IgD-negative memory B cell (primary cell): Measurements from ENCODE around the gene DISP2. TPM values are rescaled to one million over a fixed set of nuclear protein-coding genes. Genes with fewer than 3 reads are reported as not detected.
A peak's percentile ranks its signal among the peaks of the same experiment; 100 is the strongest.

Experiments used
- H3K27ac Mint-ChIP-seq, 3 donors: one replicate each; pipeline ENCODE4 v1.8.0; 2020 to 2022; ENCODE audit warnings: mild to moderate bottlenecking in 3 of 3, mixed read lengths in 3 of 3, moderate library complexity in 1 of 3
- H3K27me3 Mint-ChIP-seq: one replicate; pipeline ENCODE4 v1.8.0; 2021; ENCODE audit warnings: mixed read lengths
- H3K36me3 Mint-ChIP-seq: one replicate; pipeline ENCODE4 v1.8.0; 2020; ENCODE audit warnings: mild to moderate bottlenecking, mixed read lengths
- H3K4me1 Mint-ChIP-seq, 3 donors: one replicate each; pipeline ENCODE4 v1.8.0; 2020 to 2022; ENCODE audit warnings: mixed read lengths in 3 of 3, mild to moderate bottlenecking in 1 of 3
- H3K4me3 Mint-ChIP-seq, 4 donors: one replicate each; pipeline ENCODE4 v1.8.0; 2020 to 2022; ENCODE audit warnings: mild to moderate bottlenecking in 4 of 4, mixed read lengths in 4 of 4, moderate library complexity in 3 of 4
- H3K9me3 Mint-ChIP-seq, 3 donors: one replicate each; pipeline ENCODE4 v1.8.0; 2020 to 2021; ENCODE audit warnings: mixed read lengths in 3 of 3, mild to moderate bottlenecking in 1 of 3
- polyA plus RNA-seq: library from polyadenylated mRNA; unstranded; fragments of 300-500 nt; fragmentation: Illumina TruSeq; gene quantifications from one replicate; pipeline ENCODE4 v1.2.3, GENCODE V29; 2021

Gene DISP2
- polyA plus RNA-seq, 1 donor from 2014 or later = 0.19 TPM

- peaks cover 1% of the 10 kb centered on the region for H3K36me3 Mint-ChIP-seq
- no peaks in the 10 kb centered on the region for H3K27me3 Mint-ChIP-seq
- H3K27ac Mint-ChIP-seq = no peak overlapping the region
- H3K9me3 Mint-ChIP-seq = no peaks in the 10 kb centered on the region
- H3K4me3 Mint-ChIP-seq = no peak overlapping the region
- peaks cover 0 to 2% (median 0%) of the 10 kb centered on the region in 3 donors for H3K4me1 Mint-ChIP-seq
Observed at GRCh38 chr15:40418126-40418525, 60.1 kb downstream of the DISP2 start.

- Mint-ChIP-seq H3K4me3 (no peak overlapping the region), H3K27me3 (no peaks in the 10 kb centered on the region), H3K9me3 (no peaks in the 10 kb centered on the region), H3K36me3 (peaks cover 1% of the 10 kb centered on the region), H3K27ac (no peak overlapping the region), H3K4me1 (peaks cover 0 to 2% (median 0%) of the 10 kb centered on the region in 3 donors)
Observed at GRCh38 chr15:40420071-40420713, 62.2 kb downstream of the DISP2 start.

GRCh38 chr15:40420793-40421192 lies 62.8 kb downstream of the DISP2 start:
- no peak overlapping the region for H3K4me3 Mint-ChIP-seq
- H3K4me1 Mint-ChIP-seq = peaks cover 0 to 2% (median 0%) of the 10 kb centered on the region in 3 donors
- H3K9me3 Mint-ChIP-seq = no peaks in the 10 kb centered on the region
- H3K36me3 Mint-ChIP-seq = peaks cover 3% of the 10 kb centered on the region
- H3K27ac Mint-ChIP-seq = no peak overlapping the region
- no peaks in the 10 kb centered on the region for H3K27me3 Mint-ChIP-seq

GRCh38 chr15:40421246-40422157 lies 63.5 kb downstream of the DISP2 start:
- H3K27me3 Mint-ChIP-seq = no peaks in the 10 kb centered on the region
- H3K4me1 Mint-ChIP-seq = peaks cover 0 to 2% (median 0%) of the 10 kb centered on the region in 3 donors
- peak overlapping the region in 2 of 3 donors; percentile 5 to 31 for H3K27ac Mint-ChIP-seq
- H3K9me3 Mint-ChIP-seq = no peaks in the 10 kb centered on the region
- peaks cover 3% of the 10 kb centered on the region for H3K36me3 Mint-ChIP-seq
- no peak overlapping the region for H3K4me3 Mint-ChIP-seq

DNA sequence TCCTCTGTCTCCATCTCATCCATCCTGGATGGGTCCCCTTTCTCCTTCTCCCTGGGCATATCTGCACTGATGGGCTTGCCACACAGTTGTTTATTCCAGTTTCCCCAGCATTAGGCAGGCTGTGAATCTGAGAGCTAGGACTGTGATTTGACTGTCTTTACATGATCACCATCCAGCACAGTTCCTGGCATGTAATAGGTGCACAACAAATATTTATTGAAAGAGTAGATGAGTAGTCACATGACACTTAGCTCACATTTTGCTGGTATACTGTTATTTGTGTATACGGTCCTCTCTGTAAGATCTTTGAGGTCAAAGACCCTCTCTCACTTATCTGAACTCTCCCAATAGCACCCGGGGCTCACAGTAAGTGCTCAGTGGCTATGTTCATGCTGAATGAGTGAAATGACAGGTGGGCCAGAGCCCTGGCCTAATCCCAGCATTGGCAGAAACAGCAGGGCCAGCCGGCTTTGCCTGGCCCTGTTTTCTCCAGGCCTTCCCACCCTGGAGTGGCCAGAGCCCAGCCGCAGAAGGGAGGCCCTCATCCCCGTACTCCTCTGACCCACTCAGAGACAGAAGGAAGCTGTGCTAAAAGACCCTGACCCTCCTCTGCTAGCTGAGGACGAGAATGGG lies 66.6 kb downstream of the DISP2 start:
- H3K4me3 Mint-ChIP-seq = no peak overlapping the region
- H3K27ac Mint-ChIP-seq = no peak overlapping the region
- no peaks in the 10 kb centered on the region for H3K4me1 Mint-ChIP-seq
- no peaks in the 10 kb centered on the region for H3K27me3 Mint-ChIP-seq
- H3K36me3 Mint-ChIP-seq = peaks cover 2% of the 10 kb centered on the region
- H3K9me3 Mint-ChIP-seq = no peaks in the 10 kb centered on the region

- H3K27me3 Mint-ChIP-seq = no peaks in the 10 kb centered on the region
- peaks cover 7% of the 10 kb centered on the region for H3K36me3 Mint-ChIP-seq
- H3K4me3 Mint-ChIP-seq = no peak overlapping the region
- H3K4me1 Mint-ChIP-seq = no peaks in the 10 kb centered on the region
- H3K9me3 Mint-ChIP-seq = no peaks in the 10 kb centered on the region
- H3K27ac Mint-ChIP-seq = no peak overlapping the region
Observed at GRCh38 chr15:40425681-40426080, 67.7 kb downstream of the DISP2 start.

- no peaks in the 10 kb centered on the region for H3K27me3 Mint-ChIP-seq
- no peak overlapping the region for H3K27ac Mint-ChIP-seq
- H3K4me3 Mint-ChIP-seq = no peak overlapping the region
- H3K9me3 Mint-ChIP-seq = no peaks in the 10 kb centered on the region
- no peaks in the 10 kb centered on the region for H3K4me1 Mint-ChIP-seq
- H3K36me3 Mint-ChIP-seq = peaks cover 9% of the 10 kb centered on the region
Observed at GRCh38 chr15:40427188-40427587, 69.2 kb downstream of the DISP2 start.

GRCh38 chr15:40428185-40428584 lies 70.2 kb downstream of the DISP2 start:
- Mint-ChIP-seq H3K27me3 (no peaks in the 10 kb centered on the region), H3K9me3 (no peaks in the 10 kb centered on the region), H3K4me3 (no peak overlapping the region), H3K4me1 (no peaks in the 10 kb centered on the region), H3K36me3 (peaks cover 9% of the 10 kb centered on the region), H3K27ac (no peak overlapping the region)

Other genes with a start within 250 kb of the DISP2 start
- gene BMF, start 249.3 kb upstream of the DISP2 start, polyA plus RNA-seq = 5.8 TPM
- gene BUB1B, start 197.2 kb upstream of the DISP2 start, polyA plus RNA-seq = 0.55 TPM
- not detected for gene PAK6, start 119.2 kb upstream of the DISP2 start, polyA plus RNA-seq
- gene ANKRD63, start 75.2 kb upstream of the DISP2 start, polyA plus RNA-seq = not detected
- gene PLCB2, start 50.3 kb upstream of the DISP2 start, polyA plus RNA-seq = 20.8 TPM
- 1.3 TPM for gene INAFM2, start 34.5 kb upstream of the DISP2 start, polyA plus RNA-seq
- gene CCDC9B, start 17.3 kb upstream of the DISP2 start, polyA plus RNA-seq = 0.11 TPM
- gene PHGR1, start 7.2 kb upstream of the DISP2 start, polyA plus RNA-seq = not detected
- gene KNSTRN, start 24.5 kb downstream of the DISP2 start, polyA plus RNA-seq = 4.6 TPM
- 55.5 TPM for gene IVD, start 47.6 kb downstream of the DISP2 start, polyA plus RNA-seq
- gene BAHD1, start 82.7 kb downstream of the DISP2 start, polyA plus RNA-seq = 2.3 TPM
- 1.8 TPM for gene CHST14, start 112.8 kb downstream of the DISP2 start, polyA plus RNA-seq
- 131 TPM for gene CCDC32, start 206.8 kb downstream of the DISP2 start, polyA plus RNA-seq
- gene RPUSD2, start 211.1 kb downstream of the DISP2 start, polyA plus RNA-seq = 19.7 TPM
- gene KNL1, start 236.0 kb downstream of the DISP2 start, polyA plus RNA-seq = 1.1 TPM